Mucosa of stomach (tissue), 1 donor: ENCODE measurements around the gene GNPTAB.
"Not testable (repeated sequence)": the region's sequence is repeated elsewhere in the genome, so short reads cannot be mapped to it uniquely, and the experiment has no call there.

Experiments
- H3K27me3 ChIP-seq: one replicate; pipeline ENCODE4 v1.7.0; 2013; ENCODE audit warnings: mild to moderate bottlenecking, low read length; ENCODE audit not compliant: control insufficient read depth, insufficient read depth
- H3K36me3 ChIP-seq: one replicate; pipeline ENCODE4 v1.7.0; 2013; ENCODE audit warnings: low read length; ENCODE audit not compliant: control insufficient read depth, insufficient read depth
- H3K4me1 ChIP-seq: one replicate; pipeline ENCODE4 v1.7.0; 2013; ENCODE audit warnings: mild to moderate bottlenecking, low read length; ENCODE audit not compliant: control insufficient read depth, insufficient read depth
- H3K4me3 ChIP-seq: one replicate; pipeline ENCODE4 v1.7.0; 2013; ENCODE audit warnings: low read length
- H3K9ac ChIP-seq: one replicate; pipeline ENCODE4 v1.7.0; 2013; ENCODE audit warnings: mild to moderate bottlenecking, low read length, moderate library complexity
- H3K9me3 ChIP-seq: one replicate; pipeline ENCODE4 v1.7.0; 2013; ENCODE audit warnings: mild to moderate bottlenecking, low read length, moderate library complexity; ENCODE audit not compliant: control insufficient read depth
- donor health status: Pancreatic carcinoma.

The GNPTAB gene

GRCh38 chr12:101861688-101862087, 30.9 kb upstream of the GNPTAB start:
- not testable (repeated sequence) for H3K36me3 ChIP-seq, H3K4me1 ChIP-seq, H3K27me3 ChIP-seq, H3K9ac ChIP-seq, H3K9me3 ChIP-seq, H3K4me3 ChIP-seq

GRCh38 chr12:101859664-101860607, 29.2 kb upstream of the GNPTAB start:
- no peaks in the 10 kb centered on the region for H3K4me1 ChIP-seq
- H3K36me3 ChIP-seq: no peaks in the 10 kb centered on the region
- H3K4me3 ChIP-seq: no peak overlapping the region
- H3K9me3 ChIP-seq: no peaks in the 10 kb centered on the region
- H3K27me3 ChIP-seq: no peaks in the 10 kb centered on the region
- no peak overlapping the region for H3K9ac ChIP-seq

GRCh38 chr12:101858361-101858760, 27.6 kb upstream of the GNPTAB start:
- Histone ChIP-seq H3K4me3 (no peak overlapping the region), H3K9me3 (no peaks in the 10 kb centered on the region), H3K9ac (no peak overlapping the region), H3K36me3 (no peaks in the 10 kb centered on the region), H3K4me1 (no peaks in the 10 kb centered on the region), H3K27me3 (no peaks in the 10 kb centered on the region)

GRCh38 chr12:101857043-101857558, 26.3 kb upstream of the GNPTAB start:
- Histone ChIP-seq H3K4me1 (no peaks in the 10 kb centered on the region), H3K27me3 (no peaks in the 10 kb centered on the region), H3K9me3 (no peaks in the 10 kb centered on the region), H3K36me3 (no peaks in the 10 kb centered on the region), H3K4me3 (no peak overlapping the region), H3K9ac (no peak overlapping the region)

GRCh38 chr12:101856614-101857013, 25.9 kb upstream of the GNPTAB start:
- H3K27me3 ChIP-seq, H3K9ac ChIP-seq, H3K4me1 ChIP-seq, H3K36me3 ChIP-seq, H3K4me3 ChIP-seq, H3K9me3 ChIP-seq: not testable (repeated sequence)

GRCh38 chr12:101855976-101856375, 25.2 kb upstream of the GNPTAB start:
- Histone ChIP-seq H3K9me3 (no peaks in the 10 kb centered on the region), H3K9ac (no peak overlapping the region), H3K27me3 (no peaks in the 10 kb centered on the region), H3K4me1 (no peaks in the 10 kb centered on the region), H3K36me3 (no peaks in the 10 kb centered on the region), H3K4me3 (no peak overlapping the region)

- Histone ChIP-seq H3K36me3 (no peaks in the 10 kb centered on the region), H3K27me3 (no peaks in the 10 kb centered on the region), H3K4me3 (no peak overlapping the region), H3K9me3 (no peaks in the 10 kb centered on the region), H3K4me1 (no peaks in the 10 kb centered on the region), H3K9ac (no peak overlapping the region)
These were observed 24.7 kb upstream of the GNPTAB start for GRCh38 chr12:101855364-101855884.

- H3K4me1 ChIP-seq: no peaks in the 10 kb centered on the region
- H3K9ac ChIP-seq: no peak overlapping the region
- H3K36me3 ChIP-seq: no peaks in the 10 kb centered on the region
- H3K9me3 ChIP-seq: no peaks in the 10 kb centered on the region
- no peak overlapping the region for H3K4me3 ChIP-seq
- no peaks in the 10 kb centered on the region for H3K27me3 ChIP-seq
These were observed 24.0 kb upstream of the GNPTAB start for GRCh38 chr12:101854747-101855146.

- H3K9me3 ChIP-seq: no peaks in the 10 kb centered on the region
- H3K27me3 ChIP-seq: no peaks in the 10 kb centered on the region
- H3K9ac ChIP-seq: no peak overlapping the region
- no peaks in the 10 kb centered on the region for H3K4me1 ChIP-seq
- no peak overlapping the region for H3K4me3 ChIP-seq
- no peaks in the 10 kb centered on the region for H3K36me3 ChIP-seq
These were observed 22.2 kb upstream of the GNPTAB start for GRCh38 chr12:101852998-101853397.

- Histone ChIP-seq H3K4me1 (no peaks in the 10 kb centered on the region), H3K9me3 (no peaks in the 10 kb centered on the region), H3K27me3 (no peaks in the 10 kb centered on the region), H3K4me3 (no peak overlapping the region), H3K9ac (no peak overlapping the region), H3K36me3 (no peaks in the 10 kb centered on the region)
These were observed 19.4 kb upstream of the GNPTAB start for GRCh38 chr12:101850199-101850598.

GRCh38 chr12:101847325-101847724, 16.6 kb upstream of the GNPTAB start:
- no peaks in the 10 kb centered on the region for H3K27me3 ChIP-seq
- H3K4me1 ChIP-seq: no peaks in the 10 kb centered on the region
- no peak overlapping the region for H3K9ac ChIP-seq
- H3K9me3 ChIP-seq: no peaks in the 10 kb centered on the region
- no peaks in the 10 kb centered on the region for H3K36me3 ChIP-seq
- H3K4me3 ChIP-seq: no peak overlapping the region

- no peak overlapping the region for H3K9ac ChIP-seq
These were observed 14.5 kb upstream of the GNPTAB start for GRCh38 chr12:101845137-101845711.

More at GRCh38 chr12:101845137-101845711, 14.5 kb upstream of the GNPTAB start:
- no peaks in the 10 kb centered on the region for H3K4me1 ChIP-seq
- no peaks in the 10 kb centered on the region for H3K9me3 ChIP-seq
- no peaks in the 10 kb centered on the region for H3K27me3 ChIP-seq
- no peaks in the 10 kb centered on the region for H3K36me3 ChIP-seq
- H3K4me3 ChIP-seq: no peak overlapping the region
